Neural cell (in vitro differentiated cells): Measurements from ENCODE around the gene VEPH1. TPM values are rescaled to one million over a fixed set of nuclear protein-coding genes. Genes with fewer than 3 reads are reported as not detected.

Source experiments
- H2AFZ ChIP-seq: fragments of 200-600, 300-800 bp; sonication (generic), shearing (Covaris generic); 2 replicates; pipeline ENCODE4 v1.6.0; 2014; ENCODE audit warnings: low read depth, mild to moderate bottlenecking, antibody characterized with exemption, low read length, moderate library complexity
- H3F3A ChIP-seq: fragments of 200-600 bp; shearing (Covaris generic); 2 replicates; pipeline ENCODE4 v1.6.1; 2016; ENCODE audit warnings: mild to moderate bottlenecking, moderate library complexity, mixed read lengths, antibody characterized with exemption, low read length; ENCODE audit not compliant: insufficient read depth, poor library complexity, severe bottlenecking
- H3K27ac ChIP-seq: fragments of 200-600, 300-800 bp; sonication (generic), shearing (Covaris generic); 2 replicates; pipeline ENCODE4 v1.5.1; 2014; ENCODE audit warnings: mild to moderate bottlenecking, low read length, moderate library complexity
- H3K27me3 ChIP-seq: fragments of 300-800, 200-600 bp; sonication (generic), shearing (Covaris generic); 2 replicates; pipeline ENCODE4 v1.6.0; 2014; ENCODE audit warnings: mild to moderate bottlenecking, low read depth, low read length, moderate library complexity; ENCODE audit not compliant: insufficient read depth
- H3K36me3 ChIP-seq: fragments of 300-800, 200-600 bp; sonication (generic), shearing (Covaris generic); 2 replicates; pipeline ENCODE4 v1.5.1; 2014; ENCODE audit warnings: mild to moderate bottlenecking, antibody characterized with exemption, low read length, moderate library complexity; ENCODE audit not compliant: insufficient read depth
- H3K4me2 ChIP-seq: fragments of 300-800, 200-600 bp; sonication (generic), shearing (Covaris generic); 2 replicates; pipeline ENCODE4 v1.6.0; 2014; ENCODE audit warnings: mild to moderate bottlenecking, low read length
- H3K4me3 ChIP-seq: fragments of 300-800, 200-600 bp; sonication (generic), shearing (Covaris generic); 2 replicates; pipeline ENCODE4 v1.5.1; 2014; ENCODE audit warnings: mild to moderate bottlenecking, low read length, moderate library complexity
- H3K79me2 ChIP-seq: fragments of 200-600 bp; shearing (Covaris generic); replicated peaks from 2 replicates; pipeline ENCODE4 v1.6.0; 2014; ENCODE audit warnings: mild to moderate bottlenecking, low read length, moderate library complexity; ENCODE audit not compliant: insufficient read depth
- H3K9ac ChIP-seq: fragments of 300-800, 200-600 bp; sonication (generic), shearing (Covaris generic); 2 replicates; pipeline ENCODE4 v1.6.1; 2016; ENCODE audit warnings: mild to moderate bottlenecking, low read length, mixed read lengths
- H3K9me2 ChIP-seq: fragments of 200-600 bp; shearing (Covaris generic); 2 replicates; pipeline ENCODE4 v1.6.1; 2016; ENCODE audit warnings: mild to moderate bottlenecking, low read length, mixed read lengths; ENCODE audit not compliant: insufficient read depth
- H3K9me3 ChIP-seq: fragments of 200-600, 300-800 bp; sonication (generic), shearing (Covaris generic); 2 replicates; pipeline ENCODE4 v1.6.1; 2016; ENCODE audit warnings: mild to moderate bottlenecking, mixed run types, low read length, moderate library complexity, mixed read lengths
- H4K20me1 ChIP-seq: fragments of 200-600 bp; shearing (Covaris generic); 2 replicates; pipeline ENCODE4 v1.6.1; 2016; ENCODE audit warnings: mild to moderate bottlenecking, mixed run types; ENCODE audit not compliant: insufficient read depth
- CTCF ChIP-seq: fragments of 450-650 bp; IDR thresholded peaks from 2 replicates; pipeline ENCODE4 v1.5.1; 2014; ENCODE audit warnings: antibody characterized with exemption, mild to moderate bottlenecking, moderate library complexity; ENCODE audit not compliant: poor library complexity, severe bottlenecking
- EP300 ChIP-seq: fragments of 450-650 bp; conservative IDR thresholded peaks from 2 replicates; pipeline ENCODE4 v1.6.1; 2014; ENCODE audit warnings: antibody characterized with exemption, mild to moderate bottlenecking, moderate library complexity; ENCODE audit not compliant: poor library complexity, severe bottlenecking
- EZH2 ChIP-seq: fragments of 200-600, 300-800 bp; shearing (Covaris generic), sonication (generic); IDR thresholded peaks from 2 replicates; pipeline ENCODE4 v1.6.1; 2014; ENCODE audit warnings: antibody characterized with exemption, low read length, borderline replicate concordance, mild to moderate bottlenecking; ENCODE audit not compliant: insufficient read depth, poor library complexity, severe bottlenecking
- MXI1 ChIP-seq: fragments of 450-650 bp; conservative IDR thresholded peaks from 2 replicates; pipeline ENCODE4 v1.6.1; 2014; ENCODE audit warnings: antibody characterized with exemption, mild to moderate bottlenecking; ENCODE audit not compliant: poor library complexity, severe bottlenecking
- POLR2AphosphoS5 ChIP-seq: IDR thresholded peaks from 2 replicates; pipeline ENCODE4 v1.6.1; 2012
- RAD21 ChIP-seq: fragments of 450-650 bp; conservative IDR thresholded peaks from 2 replicates; pipeline ENCODE4 v1.6.1; 2014; ENCODE audit warnings: antibody characterized with exemption, mild to moderate bottlenecking, moderate library complexity
- REST ChIP-seq: IDR thresholded peaks from 2 replicates; pipeline ENCODE4 v1.6.1; 2012; ENCODE audit warnings: borderline replicate concordance
- SMC3 ChIP-seq: fragments of 450-650 bp; conservative IDR thresholded peaks from 2 replicates; pipeline ENCODE4 v1.6.1; 2014; ENCODE audit warnings: antibody characterized with exemption, mild to moderate bottlenecking, moderate library complexity; ENCODE audit not compliant: poor library complexity
- TAF1 ChIP-seq: IDR thresholded peaks from 2 replicates; pipeline ENCODE4 v1.6.1; 2012; ENCODE audit warnings: low read depth
- polyA plus RNA-seq: library from polyadenylated mRNA; depleted of rRNA; stranded (reverse); fragments of >200 nt; gene quantifications from 2 replicates; pipeline ENCODE4 v1.2.3, GENCODE V29; 2014

The VEPH1 gene
- polyA plus RNA-seq, 1 donor from 2014 or later = 0.89 TPM

GRCh38 chr3:157300981-157301663 is 202.1 kb downstream of the VEPH1 start:
- no peak overlapping the region for H3K4me3 ChIP-seq
- H2AFZ ChIP-seq = no peak overlapping the region
- no peak overlapping the region for H3K27ac ChIP-seq
- H3K79me2 ChIP-seq = no peaks in the 10 kb centered on the region
- H3K9me3 ChIP-seq = no peaks in the 10 kb centered on the region
- H3K4me2 ChIP-seq = no peak overlapping the region
- no peaks in the 10 kb centered on the region for H3K36me3 ChIP-seq
- H3K27me3 ChIP-seq = no peaks in the 10 kb centered on the region
- TF ChIP-seq REST (no peak), EP300 (no peak), TAF1 (no peak), CTCF (no peak), RAD21 (no peak), MXI1 (no peak), POLR2AphosphoS5 (no peak), SMC3 (no peak)
- no peaks in the 10 kb centered on the region for H3F3A ChIP-seq
- H3K9ac ChIP-seq = no peak overlapping the region
- no peaks in the 10 kb centered on the region for H4K20me1 ChIP-seq
- no peaks in the 10 kb centered on the region for H3K9me2 ChIP-seq

- Histone ChIP-seq H3K4me2 (no peak overlapping the region), H3F3A (no peaks in the 10 kb centered on the region), H3K27ac (no peak overlapping the region), H2AFZ (no peak overlapping the region), H4K20me1 (no peaks in the 10 kb centered on the region), H3K9me3 (no peaks in the 10 kb centered on the region), H3K9ac (no peak overlapping the region), H3K27me3 (no peaks in the 10 kb centered on the region), H3K36me3 (no peaks in the 10 kb centered on the region), H3K9me2 (no peaks in the 10 kb centered on the region), H3K4me3 (no peak overlapping the region), H3K79me2 (no peaks in the 10 kb centered on the region)
- no peak for TF ChIP-seq EZH2
Observed at GRCh38 chr3:157300094-157300493, 203.1 kb downstream of the VEPH1 start.
